Esophagus squamous epithelium (tissue), 4 donors: Measurements from ENCODE around the gene EGFL7.

Source experiments
- POLR2A ChIP-seq, 4 donors: fragments of 450-650 bp; IDR thresholded peaks; one replicate each; pipeline ENCODE4 v1.6.1; 2017; ENCODE audit warnings: antibody characterized with exemption in 4 of 4, mild to moderate bottlenecking in 4 of 4, moderate library complexity in 3 of 4
- TF ChIP-seq, protein P1 (sequence below), 6 experiments: fragments of 450-650 bp in 4 of 6; fragments of 200-600 bp in 2 of 6; sonication (generic) in 2 of 6; IDR thresholded peaks; one replicate each; pipeline ENCODE4 v1.5.1; 2016 to 2019; ENCODE audit warnings: antibody characterized with exemption in 6 of 6, mild to moderate bottlenecking in 4 of 6, moderate library complexity in 4 of 6

DNA sequence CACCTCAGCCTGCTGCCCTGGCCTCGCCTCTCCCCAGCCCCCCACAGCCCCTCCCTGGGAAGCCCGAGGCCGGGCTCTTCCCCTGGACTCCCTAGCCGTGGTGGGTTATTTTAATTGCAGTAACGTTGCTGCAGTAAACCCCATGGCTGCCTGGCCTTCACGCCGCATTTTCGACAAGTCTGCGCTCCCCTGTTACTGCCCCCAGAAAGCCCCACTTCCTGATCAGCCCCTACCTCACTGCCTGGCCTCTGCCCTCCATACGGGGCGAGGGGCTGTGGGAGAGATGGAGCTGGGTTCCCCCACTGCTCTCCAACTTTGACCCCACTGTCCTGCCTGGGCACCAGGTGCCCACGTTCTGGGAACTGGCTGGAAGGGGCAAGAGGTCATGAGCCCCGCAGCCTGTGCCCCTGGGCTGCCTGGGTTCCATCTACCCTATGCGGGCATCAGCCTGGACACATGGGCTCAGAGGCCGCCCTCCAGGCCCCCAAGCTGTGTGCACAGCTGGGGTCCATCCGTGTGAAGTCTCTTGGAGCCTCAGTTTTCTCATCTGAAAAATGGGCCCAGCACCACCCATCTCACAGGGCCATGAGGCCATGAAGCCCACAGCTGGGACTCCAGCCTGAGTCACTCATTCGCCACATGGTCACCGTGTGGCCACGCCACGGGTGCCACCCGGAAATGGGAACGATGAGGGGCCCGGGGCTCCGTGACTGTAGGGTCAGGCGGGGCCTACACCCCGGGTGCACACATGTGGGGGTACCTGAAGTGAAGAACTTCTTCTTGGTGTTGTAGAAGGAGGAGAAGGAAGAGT lies 11.5 kb downstream of the EGFL7 start:
- TF ChIP-seq POLR2A (IDR thresholded peaks at IDR 0.05): no peak
- TF ChIP-seq, protein P1, sequence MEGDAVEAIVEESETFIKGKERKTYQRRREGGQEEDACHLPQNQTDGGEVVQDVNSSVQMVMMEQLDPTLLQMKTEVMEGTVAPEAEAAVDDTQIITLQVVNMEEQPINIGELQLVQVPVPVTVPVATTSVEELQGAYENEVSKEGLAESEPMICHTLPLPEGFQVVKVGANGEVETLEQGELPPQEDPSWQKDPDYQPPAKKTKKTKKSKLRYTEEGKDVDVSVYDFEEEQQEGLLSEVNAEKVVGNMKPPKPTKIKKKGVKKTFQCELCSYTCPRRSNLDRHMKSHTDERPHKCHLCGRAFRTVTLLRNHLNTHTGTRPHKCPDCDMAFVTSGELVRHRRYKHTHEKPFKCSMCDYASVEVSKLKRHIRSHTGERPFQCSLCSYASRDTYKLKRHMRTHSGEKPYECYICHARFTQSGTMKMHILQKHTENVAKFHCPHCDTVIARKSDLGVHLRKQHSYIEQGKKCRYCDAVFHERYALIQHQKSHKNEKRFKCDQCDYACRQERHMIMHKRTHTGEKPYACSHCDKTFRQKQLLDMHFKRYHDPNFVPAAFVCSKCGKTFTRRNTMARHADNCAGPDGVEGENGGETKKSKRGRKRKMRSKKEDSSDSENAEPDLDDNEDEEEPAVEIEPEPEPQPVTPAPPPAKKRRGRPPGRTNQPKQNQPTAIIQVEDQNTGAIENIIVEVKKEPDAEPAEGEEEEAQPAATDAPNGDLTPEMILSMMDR (IDR thresholded peaks at IDR 0.05): no peak
